SIG-M5 (cell line): Measurements from ENCODE around the gene GNG8.

ENCODE experiments used
- DNase-seq: peaks from one replicate; lab custom pipeline; 2025; lab: John Stamatoyannopoulos, UW

GNG8 gene

GRCh38 chr19:46635920-46636761 is at the start of gene GNG8:
Gene GNG8, minus strand, starts transcription at chr19:46636202. Its CDS starts 1,520 bp downstream, at chr19:46634682.
- no peak for DNase-seq

GRCh38 chr19:46685189-46685588 is 49.2 kb upstream of the GNG8 start:
- no peak for DNase-seq

DNA sequence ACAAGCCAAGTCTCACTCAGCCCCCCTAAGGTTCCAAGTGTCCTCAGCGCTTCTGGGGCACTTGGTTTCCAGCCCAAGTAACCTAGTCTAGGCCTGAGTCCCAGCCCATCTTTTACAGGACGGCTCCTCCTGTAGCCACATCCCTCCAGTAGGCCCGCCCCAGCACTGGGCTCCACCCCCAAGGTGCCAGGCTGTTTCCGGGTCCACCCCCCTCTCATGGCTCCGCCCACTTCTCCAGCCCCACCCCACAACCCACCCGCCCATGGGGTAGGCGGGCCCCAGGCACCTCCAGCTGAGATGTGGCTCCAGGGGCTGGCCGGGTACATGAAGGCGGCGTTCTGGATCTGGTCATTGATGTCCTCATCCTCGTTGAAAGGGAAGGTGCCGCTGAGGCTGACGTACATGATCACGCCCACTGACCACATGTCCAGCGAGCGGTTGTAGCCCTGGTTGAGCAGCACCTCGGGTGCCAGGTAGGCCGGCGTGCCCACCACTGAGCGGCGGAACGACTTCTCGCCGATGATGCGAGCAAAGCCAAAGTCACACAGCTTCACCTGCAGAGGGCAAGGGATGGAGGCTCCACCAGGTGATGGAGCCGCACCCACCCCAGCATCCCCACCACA is 42.2 kb upstream of the GNG8 start:
- no peak for DNase-seq

- no peak for DNase-seq
Measured at GRCh38 chr19:46674416-46675178, 38.6 kb upstream of the GNG8 start.

- DNase-seq = no peak
Measured at GRCh38 chr19:46670813-46671212, 34.8 kb upstream of the GNG8 start.

DNA sequence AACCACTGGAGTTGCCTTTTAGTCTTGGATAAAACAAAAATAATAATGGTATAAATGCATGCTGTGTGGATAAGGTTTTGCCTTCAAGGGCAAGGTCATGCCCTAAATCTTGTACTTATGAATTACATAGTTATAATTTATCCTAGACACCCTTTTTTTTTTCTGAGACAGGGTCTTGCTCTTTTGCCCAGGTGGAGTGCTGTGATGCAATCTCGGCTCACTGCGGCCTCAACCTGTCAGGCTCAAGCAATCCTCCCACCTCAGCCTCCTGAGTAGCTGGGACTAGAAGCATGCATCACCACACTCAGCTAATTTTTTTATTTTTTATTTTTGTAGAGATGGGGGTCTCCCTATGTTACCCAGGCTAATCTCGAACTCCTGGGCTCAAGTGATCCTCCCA is 32.7 kb upstream of the GNG8 start:
- no peak for DNase-seq

GRCh38 chr19:46665072-46665471 is 29.1 kb upstream of the GNG8 start:
- DNase-seq = no peak

DNA sequence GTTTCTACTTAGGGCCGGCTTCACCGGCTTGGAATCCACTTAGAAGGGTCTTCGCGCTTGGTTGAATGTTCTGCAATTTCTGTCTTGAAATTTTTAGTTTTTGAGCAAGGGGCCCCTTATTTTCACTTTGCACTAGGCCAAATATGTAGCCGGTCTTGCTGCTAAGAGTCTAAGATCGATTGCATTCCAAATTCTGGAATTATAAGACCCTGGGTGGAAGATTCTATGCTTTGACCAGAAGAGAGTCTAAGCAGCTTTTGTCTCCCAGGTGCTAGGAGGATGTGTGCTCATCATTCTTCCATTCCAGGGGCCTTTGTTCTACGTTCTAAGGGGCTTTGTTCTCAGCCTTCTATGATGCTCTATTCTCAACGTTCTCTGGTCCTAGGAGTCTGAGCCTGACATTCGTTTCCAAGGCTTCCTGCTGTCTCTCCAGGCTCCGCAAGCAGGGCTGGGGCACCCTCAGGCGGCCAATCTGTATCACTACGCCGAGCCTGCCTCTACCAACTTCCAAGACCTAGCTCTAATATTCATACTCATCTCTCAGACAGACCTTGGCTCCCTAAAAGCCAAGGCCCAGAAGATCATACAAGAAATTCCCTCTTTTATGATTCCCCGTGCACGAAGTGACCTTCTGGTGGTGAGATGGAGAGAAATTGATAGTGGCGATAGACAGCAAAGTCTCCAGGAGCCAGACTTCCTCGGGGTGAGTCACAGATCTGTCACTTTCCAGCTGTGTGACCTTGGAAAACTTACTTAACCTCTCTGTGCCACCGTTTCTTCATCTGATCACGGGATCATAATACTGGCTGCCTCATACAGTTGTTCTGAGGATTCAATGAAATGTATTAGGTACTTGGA is 26.0 kb upstream of the GNG8 start:
- no peak for DNase-seq

- DNase-seq = peak; percentile 97
Measured at GRCh38 chr19:46661020-46661731, 25.2 kb upstream of the GNG8 start, which contains the start of gene DACT3. Gene DACT3, minus strand, starts transcription at chr19:46661182. Its CDS starts 118 bp downstream, at chr19:46661064.

GRCh38 chr19:46660551-46661019 is 24.6 kb upstream of the GNG8 start:
- DNase-seq = no peak

- no peak for DNase-seq
Measured at GRCh38 chr19:46660008-46660517, 24.1 kb upstream of the GNG8 start.

DNA sequence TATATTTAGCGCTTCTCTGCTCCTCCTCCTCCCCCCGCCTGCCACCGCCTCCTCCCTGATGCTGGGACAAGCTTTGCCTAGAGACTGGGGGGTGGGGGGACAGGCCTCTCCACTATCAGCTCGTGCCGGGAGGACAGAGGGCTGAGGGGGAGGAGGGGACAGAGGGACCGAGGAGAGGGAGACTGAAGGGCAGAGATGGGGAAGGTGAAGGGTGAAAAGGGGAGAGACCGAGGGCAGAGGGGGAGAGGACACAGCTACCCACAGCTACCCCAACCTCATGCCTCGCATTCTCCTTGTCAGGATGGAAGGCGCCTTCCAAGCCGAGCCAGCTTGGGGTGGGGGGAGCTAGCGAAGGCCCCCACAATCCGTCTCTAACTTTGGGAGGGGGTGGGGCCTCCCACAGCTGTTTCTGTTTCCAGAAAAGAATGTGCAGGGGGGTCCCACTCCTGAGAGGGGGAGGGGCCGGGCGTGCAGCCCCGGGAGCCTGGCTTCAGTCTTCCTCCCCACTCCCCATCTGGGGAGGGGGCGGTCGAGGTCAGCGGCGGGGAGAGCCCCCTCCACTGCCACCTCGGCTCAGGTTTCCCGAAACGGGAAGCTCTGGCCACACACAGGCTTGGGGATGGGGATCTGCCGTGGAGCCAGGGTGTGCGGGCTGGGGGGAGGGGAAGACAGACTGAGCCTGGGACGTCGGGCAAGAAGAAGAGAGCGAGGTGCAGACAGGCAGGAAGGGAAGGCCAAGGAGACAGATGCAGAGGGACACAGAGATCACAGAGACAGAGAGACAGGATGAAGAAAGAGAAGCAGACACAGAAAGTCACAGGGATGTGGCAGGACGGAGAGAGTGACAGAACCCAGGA is 23.4 kb upstream of the GNG8 start:
- DNase-seq = no peak

GRCh38 chr19:46656541-46656940 is 20.5 kb upstream of the GNG8 start:
- DNase-seq = no peak

- no peak for DNase-seq
Measured at GRCh38 chr19:46654621-46655152, 18.7 kb upstream of the GNG8 start.

GRCh38 chr19:46650445-46650844 is 14.4 kb upstream of the GNG8 start:
- no peak for DNase-seq

DNA sequence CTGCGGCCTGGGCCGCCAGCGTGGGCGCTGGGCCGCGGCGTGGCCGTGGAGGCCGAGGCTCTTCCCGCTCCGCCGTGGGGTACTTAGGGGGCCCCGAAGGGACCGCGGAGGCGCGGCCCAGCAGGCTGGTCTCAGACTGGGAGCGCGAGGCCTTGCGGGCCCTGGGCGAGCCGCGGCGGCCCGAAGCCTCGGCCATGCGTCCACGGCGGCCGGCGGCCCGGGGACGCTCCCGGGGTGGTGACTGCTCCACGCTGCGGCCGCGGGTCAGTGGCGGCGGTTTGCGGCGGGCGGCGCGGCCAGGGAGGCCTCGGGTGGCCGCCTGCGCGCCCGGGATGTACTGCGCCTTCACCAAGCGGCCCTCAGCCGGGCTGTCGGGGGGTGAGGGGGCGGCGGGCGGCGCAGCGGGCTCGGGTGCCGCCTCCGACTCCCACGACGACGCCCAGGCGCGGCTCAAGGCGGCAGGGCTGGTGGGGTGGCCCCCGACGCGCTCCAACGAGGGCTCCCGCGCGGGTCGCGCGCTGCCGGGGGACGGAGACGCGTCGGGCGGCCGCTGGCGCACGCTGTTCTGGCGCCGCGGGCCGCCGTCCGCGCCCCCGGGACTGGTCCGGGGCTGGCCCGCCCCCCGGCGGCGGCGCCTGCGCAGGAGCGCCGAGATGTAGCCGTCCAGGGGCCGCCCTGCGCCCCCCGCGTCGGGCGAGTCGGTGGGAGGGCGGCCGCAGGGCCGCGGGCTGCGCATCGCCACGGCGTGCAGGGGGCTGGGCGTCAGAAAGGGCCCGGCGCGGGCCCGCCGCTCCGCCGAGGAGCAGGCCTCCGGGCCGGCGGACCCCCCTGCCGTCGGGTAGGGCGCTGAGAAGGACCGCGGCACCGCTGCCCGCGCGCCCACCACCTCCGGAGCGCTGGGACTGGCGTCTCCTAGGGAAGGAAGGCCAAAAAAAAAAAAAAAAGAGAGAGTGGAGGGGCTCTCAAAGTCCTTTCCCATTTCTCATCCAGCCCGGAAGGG is 13.3 kb upstream of the GNG8 start:
- no peak for DNase-seq

DNA sequence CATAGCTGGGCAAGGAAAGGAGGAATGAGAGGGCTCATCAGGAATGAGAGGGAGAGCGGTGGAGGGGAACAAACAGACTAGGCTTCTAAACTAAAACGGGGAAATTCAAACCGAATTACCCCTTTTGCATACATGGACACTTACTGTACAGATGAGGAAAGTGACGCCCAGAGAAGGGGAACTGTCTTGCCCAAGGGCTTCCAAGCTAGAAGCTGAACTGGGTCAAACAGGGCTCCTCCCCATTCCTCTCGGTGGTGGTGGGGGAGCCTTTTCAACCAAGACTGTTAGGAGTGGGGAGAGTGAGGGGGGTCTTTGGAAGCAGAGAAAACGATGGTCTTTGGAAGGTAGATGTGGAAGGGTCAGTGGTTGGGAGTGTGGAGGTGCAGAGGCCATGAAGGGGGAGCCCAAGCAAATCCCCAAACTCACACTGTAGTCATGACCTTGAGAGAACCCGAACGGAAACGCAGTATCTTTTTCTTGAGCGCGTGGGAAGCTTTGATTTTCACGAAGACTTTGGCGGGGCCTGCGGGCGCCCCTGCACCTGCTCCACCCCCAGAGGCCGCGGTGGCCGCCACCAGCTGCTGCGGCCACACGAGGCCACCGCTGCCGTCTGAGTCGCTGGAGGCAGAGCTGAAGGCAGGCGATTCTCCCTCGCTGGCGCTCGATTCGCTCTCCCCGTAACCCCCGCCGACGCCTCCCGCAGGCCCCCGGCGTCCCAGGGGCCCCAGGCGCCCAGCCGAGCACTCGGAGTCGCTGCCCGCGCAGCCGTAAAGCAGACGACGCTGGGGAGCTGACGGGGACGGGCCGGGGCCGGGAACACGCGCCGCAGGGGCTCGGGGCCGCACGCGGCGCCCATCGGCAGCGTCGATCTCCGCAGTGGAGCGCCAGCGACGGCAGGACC is 12.3 kb upstream of the GNG8 start:
- DNase-seq = no peak
